GM19238 (cell line): ENCODE data around the gene GPR17.

Experiments
- DNase-seq: peaks from one replicate; pipeline ENCODE4 v3.0.0; 2011; ENCODE audit warnings: low spot score; ENCODE audit not compliant: insufficient read length

Gene GPR17

GRCh38 chr2:127685410-127686080 lies 39.6 kb downstream of the GPR17 start:
- no peak for DNase-seq

GRCh38 chr2:127688405-127688804 lies 42.5 kb downstream of the GPR17 start:
- DNase-seq: no peak

GRCh38 chr2:127690696-127691095 lies 44.7 kb downstream of the GPR17 start:
- DNase-seq: no peak

- DNase-seq: no peak
Measured at GRCh38 chr2:127694986-127695385, 49.0 kb downstream of the GPR17 start.

- DNase-seq: no peak
Measured at GRCh38 chr2:127695491-127696472, 49.8 kb downstream of the GPR17 start.

- no peak for DNase-seq
Measured at GRCh38 chr2:127697482-127698180, 51.7 kb downstream of the GPR17 start.

GRCh38 chr2:127698553-127699355 lies 52.8 kb downstream of the GPR17 start:
- no peak for DNase-seq

- peak; percentile 82 for DNase-seq
Measured at GRCh38 chr2:127700527-127701192, 54.7 kb downstream of the GPR17 start.

GRCh38 chr2:127701193-127701650 lies 55.3 kb downstream of the GPR17 start, which contains the start of gene SFT2D3:
SFT2D3 (plus strand) TSS chr2:127701497; CDS start chr2:127701529, 32 bp downstream.
- peak; percentile 97 for DNase-seq

GRCh38 chr2:127701651-127702394 lies 55.9 kb downstream of the GPR17 start:
- peak; percentile 73 for DNase-seq
